ENCODE results near the gene FHOD1.
A peak's percentile ranks its signal among the peaks of the same experiment; 100 is the strongest.

FHOD1 gene

GRCh38 chr16:67190448-67191399, 56.6 kb downstream of the FHOD1 start:
- peaks cover 7% of the 10 kb centered on the region for H3K4me1 ChIP-seq (ENCODE audit: control insufficient read depth, insufficient read depth, low read length)
- no peak for TF ChIP-seq PATZ1 (tag by site-specific recombination; IDR thresholded peaks at IDR 0.05)
- 0 out of 2 replicates have a peak, but pooled peaks have one; percentile 22 for TF ChIP-seq ZNF398 (tag by site-specific recombination; IDR thresholded peaks at IDR 0.05)
- peak; percentile 92 for TF ChIP-seq SP7 (tag by site-specific recombination; IDR thresholded peaks at IDR 0.05)
- no peak for TF ChIP-seq SCRT2 (tag by site-specific recombination; IDR thresholded peaks at IDR 0.05)
- peak; percentile 54 for TF ChIP-seq PRDM10 (tag by site-specific recombination; IDR thresholded peaks at IDR 0.05)
- TF ChIP-seq ZNF146 (tag by site-specific recombination; IDR thresholded peaks at IDR 0.05) = no peak
- TF ChIP-seq ZNF121 (tag by site-specific recombination; IDR thresholded peaks at IDR 0.05) = peak; percentile 89
- peak; percentile 61 for TF ChIP-seq ZBTB17 (tag by site-specific recombination; IDR thresholded peaks at IDR 0.05)
- H3K27ac ChIP-seq (ENCODE audit: extremely low read depth, low read depth, low read length) = no peak overlapping the region
- CTCF ChIA-PET = interaction anchor here (0.7 to 1.2 kb wide), 2 partner anchors 35 to 175 kb away, joined by 5 to 6 read pairs; no protein-coding TSS in a partner anchor
- POLR2A ChIA-PET = interaction anchor here (0.6 kb wide), 1 partner anchor 56 kb away, joined by 4 read pairs; no protein-coding TSS in a partner anchor
- peaks cover 7 to 30% of the 10 kb centered on the region in 2 experiments; a peak in 2 of 3 replicates for H3K36me3 ChIP-seq (ENCODE audit: control insufficient read depth in 2 of 2, insufficient read depth in 1 of 2, low read length in 2 of 2)
- H3K4me3 ChIP-seq (ENCODE audit: low read depth, low read length) = no peak overlapping the region
- no peaks in the 10 kb centered on the region for H3K9me3 ChIP-seq (ENCODE audit: control insufficient read depth, insufficient read depth, low read depth, low read length)

GRCh38 chr16:67190041-67190440, 57.2 kb downstream of the FHOD1 start, which contains the start of gene EXOC3L1:
TSS of gene EXOC3L1 (minus strand) at chr16:67190136. CDS start at chr16:67189676, 460 bp downstream.
- H3K9me3 ChIP-seq (ENCODE audit: control insufficient read depth, insufficient read depth, low read depth, low read length) = no peaks in the 10 kb centered on the region
- peaks cover 7% of the 10 kb centered on the region for H3K4me1 ChIP-seq (ENCODE audit: control insufficient read depth, insufficient read depth, low read length)
- H3K4me3 ChIP-seq (ENCODE audit: low read depth, low read length) = no peak within 1 kb of the TSS
- no peak within 1 kb of the TSS for H3K27ac ChIP-seq (ENCODE audit: extremely low read depth, low read depth, low read length)
- POLR2A ChIA-PET = interaction anchor here (0.6 kb wide), 1 partner anchor 57 kb away, joined by 4 read pairs; no protein-coding TSS in a partner anchor
- TF ChIP-seq ZBTB48 (tag by site-specific recombination; IDR thresholded peaks at IDR 0.05) (no peak), ZNF677 (tag by site-specific recombination; IDR thresholded peaks at IDR 0.05) (no peak), TSHZ1 (tag by site-specific recombination; IDR thresholded peaks at IDR 0.05; ENCODE audit: borderline replicate concordance) (no peak)
- H3K36me3 ChIP-seq (ENCODE audit: control insufficient read depth in 2 of 2, insufficient read depth in 1 of 2, low read length in 2 of 2) = peaks cover 4 to 23% of the 10 kb centered on the region in 2 experiments; a peak in 2 of 3 replicates
- CTCF ChIA-PET = interaction anchor here (0.7 to 1.2 kb wide), 2 partner anchors 35 to 174 kb away, joined by 5 to 6 read pairs; no protein-coding TSS in a partner anchor

All from HEK293 (cell line).